Stimulated activated naive CD4-positive, alpha-beta T cell treated with Interleukin-2 at 50 U/mL for 16 hours (primary cell): Measurements from ENCODE around the gene DDTL.
"Not testable (repeated sequence)": the region's sequence is repeated elsewhere in the genome, so short reads cannot be mapped to it uniquely, and the experiment has no call there.

ENCODE experiments used
- DNase-seq: peaks from one replicate; lab custom pipeline; 2025; lab: John Stamatoyannopoulos, UW

DDTL gene

DNA sequence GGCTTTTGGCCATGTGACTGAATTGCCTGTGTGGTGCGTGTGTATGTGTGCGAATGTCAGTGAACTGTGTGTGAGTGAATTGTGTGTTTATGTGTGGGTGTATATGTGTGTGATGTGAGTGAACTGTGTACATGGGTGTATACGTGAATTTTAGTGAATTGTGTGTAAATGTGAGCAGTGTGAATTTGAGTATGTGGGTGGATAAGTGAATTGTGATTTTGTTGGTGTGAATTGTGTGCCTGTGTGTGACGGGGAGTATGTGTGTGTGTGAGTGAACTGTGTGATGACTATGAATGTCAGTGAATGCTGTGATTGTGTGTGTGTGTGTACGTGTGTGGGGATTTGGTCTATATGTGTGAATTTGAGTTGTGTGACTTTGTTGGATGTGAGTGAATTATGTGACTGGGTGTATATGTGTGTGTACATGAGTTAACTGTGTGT, 3.5 kb downstream of the DDTL start:
- no peak for DNase-seq

DNA sequence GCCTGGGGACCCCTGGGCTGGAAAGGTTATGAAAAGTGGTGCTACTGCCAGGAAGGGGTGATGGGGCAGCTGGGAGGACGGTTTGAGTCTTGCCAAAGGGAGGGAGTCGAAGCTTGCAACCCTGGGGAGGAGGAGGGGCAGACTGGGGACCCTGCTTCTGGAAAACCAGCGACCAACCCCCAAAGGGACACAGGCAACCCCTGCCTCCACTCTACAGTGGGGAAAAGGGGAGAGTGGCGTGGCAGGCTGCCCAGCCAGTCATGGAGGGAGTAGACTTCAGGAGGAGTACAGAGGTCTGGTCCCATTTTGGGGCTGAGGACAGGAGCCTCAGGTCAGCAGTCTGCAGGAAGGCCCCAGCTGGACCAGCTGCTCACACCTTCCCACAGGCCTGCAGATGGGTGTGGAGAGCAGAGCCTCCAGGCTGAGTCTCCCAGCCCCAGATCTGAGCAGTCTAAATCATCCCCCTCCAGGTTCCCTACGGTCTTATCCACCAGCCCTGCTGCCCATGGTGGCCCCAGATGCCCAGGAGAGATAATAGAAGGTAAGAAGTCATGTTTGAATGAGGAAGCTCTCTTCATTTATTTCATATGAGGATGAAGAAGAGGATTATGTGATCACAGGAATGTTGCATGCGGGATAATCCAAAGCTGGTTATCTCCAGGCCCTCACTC, 4.3 kb downstream of the DDTL start:
- no peak for DNase-seq

DNA sequence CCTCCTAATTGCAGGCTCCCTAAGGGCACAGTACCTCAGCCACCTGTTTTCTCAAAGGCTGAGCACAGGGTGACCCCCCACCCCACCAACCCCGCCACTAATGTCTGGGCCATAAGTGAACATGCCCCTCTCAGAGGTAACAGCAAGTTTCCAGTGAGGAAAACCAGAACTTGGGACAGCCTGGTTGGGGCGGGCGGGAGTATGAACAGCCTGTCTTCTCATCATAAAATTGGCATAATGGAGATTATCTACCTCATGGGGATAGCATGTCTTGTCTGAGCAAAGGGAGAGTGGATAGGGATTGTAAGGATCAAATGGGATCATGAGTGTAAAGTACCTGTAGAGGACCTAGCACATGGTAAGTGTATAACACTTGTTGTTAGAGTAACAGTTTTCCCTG, 5.2 kb downstream of the DDTL start:
- DNase-seq, result not testable (repeated sequence)

DNA sequence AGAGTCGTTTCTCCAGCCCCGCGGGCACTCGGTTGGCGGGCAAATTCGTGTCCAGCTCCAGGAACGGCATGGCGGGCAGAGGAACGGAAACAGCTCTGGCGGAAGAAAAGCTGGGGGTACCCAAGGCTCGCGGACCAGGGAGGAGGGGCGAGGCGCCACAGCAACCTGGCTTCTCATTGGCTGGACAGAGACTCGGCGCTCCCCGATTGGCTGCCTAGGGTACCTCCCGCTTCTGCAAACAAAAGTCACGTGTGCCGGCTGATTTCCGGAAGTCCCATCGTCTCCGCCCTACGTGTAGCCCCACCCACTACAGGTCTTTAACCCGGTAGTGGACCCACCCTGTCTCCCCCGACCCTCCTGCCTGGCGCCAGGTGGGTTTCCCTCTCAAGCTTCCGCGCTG, 7.7 kb downstream of the DDTL start, which contains the start of gene DDT:
TSS of gene DDT (minus strand) at position 97 of the 400 bp plus-strand sequence. CDS start at position 70, 27 bp downstream.
- DNase-seq, result not testable (repeated sequence)

DNA sequence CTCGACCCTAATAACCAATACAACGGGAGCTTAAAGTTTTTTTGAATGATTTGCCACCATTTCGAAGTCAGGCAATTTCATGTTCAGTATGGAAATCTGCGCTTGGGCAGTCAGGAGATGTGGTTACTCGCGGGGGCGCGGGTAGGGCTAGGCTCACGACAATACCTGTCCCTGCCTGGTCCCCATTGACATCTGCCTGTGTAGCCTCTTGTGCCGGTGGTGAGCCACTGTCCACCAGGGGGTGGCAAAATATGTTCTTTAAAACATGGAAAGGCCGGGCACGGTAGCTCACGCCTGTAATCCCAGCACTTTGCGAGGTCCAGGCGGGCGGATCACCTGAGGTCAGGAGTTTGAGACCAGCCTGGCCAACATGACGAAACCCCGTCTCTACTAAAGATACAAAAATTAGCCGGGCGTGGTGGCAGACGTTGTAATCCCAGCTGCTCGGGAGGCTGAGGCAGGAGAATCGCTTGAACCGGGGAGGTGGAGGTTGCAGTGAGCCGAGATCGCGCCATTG, 8.2 kb downstream of the DDTL start:
- not testable (repeated sequence) for DNase-seq

DNA sequence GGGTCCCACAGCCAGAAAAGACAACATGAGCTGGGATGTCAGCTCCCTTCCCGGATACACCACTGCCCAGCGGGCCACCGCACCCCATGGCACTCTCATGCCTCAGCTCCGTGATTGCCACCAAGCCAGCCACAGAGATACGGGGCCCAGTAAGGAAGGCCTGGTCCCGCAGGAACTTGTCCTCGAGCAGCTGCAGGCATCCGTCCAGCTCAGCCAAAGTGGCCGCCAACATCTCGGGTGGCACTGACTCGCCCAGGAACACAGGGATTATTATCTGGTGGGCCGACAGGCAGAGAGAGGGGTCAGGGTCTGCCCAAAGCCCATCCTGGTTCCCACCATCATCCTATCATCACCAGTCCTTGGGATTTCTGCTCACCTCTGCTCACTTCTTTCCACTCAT, 10.6 kb downstream of the DDTL start:
- not testable (repeated sequence) for DNase-seq

DNA sequence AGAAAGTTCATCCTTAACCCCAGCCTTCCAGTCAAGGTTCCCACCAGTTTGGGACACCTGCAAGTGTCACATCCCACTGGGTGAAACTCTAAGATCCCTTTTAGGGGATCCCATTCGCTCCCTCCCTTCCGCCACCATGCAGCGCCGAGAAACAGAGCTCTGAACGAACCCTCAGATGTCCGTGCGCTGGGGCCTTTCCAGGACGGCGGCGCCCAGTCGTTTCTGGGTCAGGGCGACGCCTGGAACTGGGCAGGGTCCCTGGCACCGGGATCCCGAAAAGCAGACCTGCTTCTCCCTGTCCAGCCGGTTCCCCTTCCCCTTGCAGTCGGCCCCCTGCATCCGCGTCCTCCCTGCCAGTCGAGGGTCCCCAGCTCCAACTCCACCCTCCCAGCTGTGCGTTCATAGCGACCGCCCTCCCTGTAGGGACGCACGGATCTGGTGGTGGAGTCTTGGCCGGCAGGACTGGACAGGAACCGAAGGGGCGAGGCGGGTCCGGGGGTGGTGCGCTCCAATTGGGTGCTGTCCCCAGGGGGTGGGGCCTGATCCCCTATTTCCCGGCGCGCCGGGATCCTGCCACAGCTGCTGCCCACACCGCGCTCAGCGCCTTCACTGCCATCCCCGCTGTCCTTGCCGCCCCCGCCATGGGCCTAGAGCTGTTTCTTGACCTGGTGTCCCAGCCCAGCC, 13.0 kb downstream of the DDTL start, which contains the start of gene GSTT2:
TSS of gene GSTT2 (plus strand) at position 578 of the 684 bp plus-strand sequence.
- not testable (repeated sequence) for DNase-seq

GRCh38 chr22:23980567-23980966, 13.9 kb downstream of the DDTL start:
- DNase-seq, result not testable (repeated sequence)

- peak; percentile 50 for DNase-seq
These were observed 17.7 kb downstream of the DDTL start for GRCh38 chr22:23984430-23984829.

- not testable (repeated sequence) for DNase-seq
These were observed 19.4 kb downstream of the DDTL start for GRCh38 chr22:23986089-23986488.

- not testable (repeated sequence) for DNase-seq
These were observed 20.0 kb downstream of the DDTL start for GRCh38 chr22:23986538-23987178.

- DNase-seq, result not testable (repeated sequence)
These were observed 23.0 kb downstream of the DDTL start for GRCh38 chr22:23989583-23990244.

DNA sequence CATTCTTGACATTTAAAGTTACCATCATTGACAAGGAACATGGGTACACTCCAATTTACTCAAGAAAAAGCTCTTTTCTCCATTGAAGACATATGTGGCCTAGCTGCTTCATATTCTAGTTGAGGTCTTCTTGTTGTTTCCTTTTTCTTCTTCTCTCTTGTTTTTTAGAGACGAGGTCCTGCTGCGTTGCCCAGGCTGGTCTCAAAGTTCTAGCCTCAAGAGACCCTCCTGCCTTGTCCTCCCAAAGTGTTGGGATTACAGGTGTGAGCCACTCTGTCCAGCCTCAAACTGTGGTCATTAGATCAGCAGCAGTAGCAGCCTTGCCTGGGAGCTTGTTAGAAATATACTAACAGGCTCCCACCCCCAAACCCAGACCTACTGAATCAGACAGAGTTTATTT, 26.4 kb downstream of the DDTL start:
- DNase-seq, result not testable (repeated sequence)

DNA sequence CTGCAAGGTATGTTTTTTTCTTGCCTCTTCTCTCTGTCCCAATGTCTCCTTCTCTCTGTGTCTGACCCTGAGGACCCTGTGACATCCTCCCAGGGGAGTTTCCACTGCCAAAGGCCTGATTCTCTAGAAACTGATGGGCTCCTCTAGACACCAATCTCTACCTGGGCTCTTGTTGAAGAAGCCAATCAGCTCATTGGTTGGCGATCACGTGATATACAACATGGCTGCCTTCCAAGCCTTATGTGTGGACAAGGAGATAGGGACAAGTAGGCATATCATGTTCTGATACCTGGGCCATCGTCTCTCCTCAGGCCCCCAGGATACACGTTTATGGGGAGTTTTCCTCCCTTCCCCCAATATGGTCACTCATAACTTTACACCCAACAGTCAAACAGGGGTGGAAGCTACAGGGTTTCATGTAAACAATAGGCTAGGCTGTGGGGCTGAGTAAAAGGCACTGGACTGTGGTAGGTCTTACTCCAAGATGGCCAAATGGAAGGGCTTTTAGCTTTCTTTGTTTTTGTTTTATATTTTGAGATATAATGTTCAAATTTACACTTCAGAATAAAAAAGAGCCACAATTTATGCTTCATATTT, 27.0 kb downstream of the DDTL start:
- DNase-seq, result not testable (repeated sequence)

- DNase-seq, result no peak
These were observed 30.4 kb downstream of the DDTL start for GRCh38 chr22:23997092-23997491.

GRCh38 chr22:23999779-24000178, 33.1 kb downstream of the DDTL start:
- not testable (repeated sequence) for DNase-seq

GRCh38 chr22:24001314-24001713, 34.6 kb downstream of the DDTL start:
- no peak for DNase-seq

- DNase-seq, result no peak
These were observed 35.6 kb downstream of the DDTL start for GRCh38 chr22:24002272-24002671.

DNA sequence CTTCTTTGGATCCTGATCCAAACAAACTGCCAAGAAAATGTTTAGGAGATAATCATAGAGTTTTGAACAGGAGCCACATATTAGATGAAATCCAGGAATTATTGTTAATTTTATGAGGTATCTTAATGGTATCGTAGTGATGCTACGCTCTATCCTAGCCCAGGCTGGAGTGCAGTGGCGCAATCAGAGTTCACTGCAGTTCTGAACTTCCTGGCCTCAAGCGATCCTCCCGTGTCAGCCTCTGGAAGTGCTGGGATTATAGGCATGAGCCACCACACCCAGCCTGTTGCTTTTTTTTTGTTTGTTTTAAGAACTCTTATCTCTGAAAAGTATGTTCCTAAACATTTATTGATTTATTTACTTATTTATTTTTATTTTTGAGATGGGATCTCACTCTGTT, 36.2 kb downstream of the DDTL start:
- no peak for DNase-seq

GRCh38 chr22:24003887-24004286, 37.2 kb downstream of the DDTL start:
- no peak for DNase-seq

- no peak for DNase-seq
These were observed 38.5 kb downstream of the DDTL start, which contains the start of gene GSTT4 for GRCh38 chr22:24005201-24005600. Gene GSTT4, minus strand, starts transcription at chr22:24005453. Its CDS starts 97 bp downstream, at chr22:24005356.
